ENCODE results near the gene ADH4. TPM values are rescaled to one million over a fixed set of nuclear protein-coding genes. Genes with fewer than 3 reads are reported as not detected.

Gene ADH4
- total RNA-seq, 1 experiment from 2014 or later = not detected

GRCh38 chr4:99149426-99150019, 5.4 kb upstream of the ADH4 start:
- no peaks in the 10 kb centered on the region for H4K20me1 ChIP-seq (ENCODE audit: control insufficient read depth, insufficient read depth, insufficient read length)
- peaks cover 15 to 22% (median 17%) of the 10 kb centered on the region in 3 experiments for H3K36me3 Mint-ChIP-seq (ENCODE audit: insufficient read depth in 1 of 3, low read depth in 3 of 3)
- H3K4ac ChIP-seq (ENCODE audit: low read depth, low read length) = no peak overlapping the region
- no peak for TF ChIP-seq CTCF (conservative IDR thresholded peaks at IDR 0.05)
- H3T11ph ChIP-seq (ENCODE audit: low read length) = no peak overlapping the region
- no peak overlapping the region for H2BK15ac ChIP-seq (ENCODE audit: low read depth, low read length)
- H3K79me1 ChIP-seq (ENCODE audit: insufficient read depth, low read depth, low read length, poor library complexity, severe bottlenecking) = no peaks in the 10 kb centered on the region
- H3K27me3 Mint-ChIP-seq (ENCODE audit: low read depth) = no peaks in the 10 kb centered on the region
- no peak overlapping the region for H2AFZ ChIP-seq (ENCODE audit: low read length)
- H4K5ac ChIP-seq (ENCODE audit: insufficient read length, low read depth, low read length) = no peak overlapping the region
- H3K4me3 Mint-ChIP-seq = no peak overlapping the region
- H2BK120ac ChIP-seq (ENCODE audit: low read depth, low read length, poor library complexity, severe bottlenecking) = no peak overlapping the region
- no peaks in the 10 kb centered on the region for H3K4me1 Mint-ChIP-seq
- H4K91ac ChIP-seq (ENCODE audit: insufficient read length, low read depth, low read length) = no peak overlapping the region
- no peak overlapping the region for H3K23ac ChIP-seq (ENCODE audit: insufficient read length, low read depth, low read length)
- H3K9ac ChIP-seq (ENCODE audit: extremely low read depth, insufficient read length, low read length) = no peak overlapping the region
- H3K18ac ChIP-seq (ENCODE audit: insufficient read length, low read depth, low read length) = no peak overlapping the region
- H3K56ac ChIP-seq (ENCODE audit: insufficient read length, low read depth, low read length) = no peak overlapping the region
- H3K4me2 ChIP-seq (ENCODE audit: insufficient read depth, insufficient read length, low read length) = no peak overlapping the region
- H3K14ac ChIP-seq (ENCODE audit: insufficient read depth, low read length) = no peak overlapping the region
- no peak overlapping the region for H2BK12ac ChIP-seq (ENCODE audit: insufficient read length, low read depth, low read length)
- no peak overlapping the region for H2BK20ac ChIP-seq (ENCODE audit: low read depth, low read length, poor library complexity, severe bottlenecking)
- H3K27me3 ChIP-seq (ENCODE audit: insufficient read depth, low read length) = no peaks in the 10 kb centered on the region
- H3K9me3 ChIP-seq (ENCODE audit: control insufficient read depth, low read depth, low read length) = peaks cover 19% of the 10 kb centered on the region
- no peaks in the 10 kb centered on the region for H3K4me1 ChIP-seq (ENCODE audit: insufficient read depth, low read length)
- H3K23me2 ChIP-seq (ENCODE audit: insufficient read length, low read depth, low read length, poor library complexity, severe bottlenecking) = no peaks in the 10 kb centered on the region
- no peak overlapping the region for H4K8ac ChIP-seq (replicated peaks; ENCODE audit: insufficient read length, low read depth, low read length)
- H3K27ac Mint-ChIP-seq = no peak overlapping the region
- H3K79me2 ChIP-seq (ENCODE audit: insufficient read depth, low read length) = no peaks in the 10 kb centered on the region
- DNase-seq = no peak
- no peak overlapping the region for H3K27ac ChIP-seq (ENCODE audit: insufficient read length, low read depth, low read length)
- WGBS (ENCODE audit: extremely low coverage, insufficient read length, low lambda C conversion rate) = no CpG with 5 or more reads among the region's 6 CpGs
- no peak overlapping the region for H2BK5ac ChIP-seq (ENCODE audit: insufficient read length, low read length)
- no peak overlapping the region for H2AK5ac ChIP-seq (ENCODE audit: insufficient read length, low read length)
- peaks cover 20 to 33% of the 10 kb centered on the region in 2 experiments for H3K9me3 Mint-ChIP-seq
